ENCODE measurements around the gene STEAP4. TPM values are rescaled to one million over a fixed set of nuclear protein-coding genes. Genes with fewer than 3 reads are reported as not detected.
"Not testable (repeated sequence)": the region's sequence is repeated elsewhere in the genome, so short reads cannot be mapped to it uniquely, and the experiment has no call there.

The STEAP4 gene
- total and polyA plus RNA-seq, 7 experiments from 2014 or later, result 0.45 to 6.2 TPM; not detected in 5

GRCh38 chr7:88264987-88265386 is 41.7 kb downstream of the STEAP4 start:
- H3K9me3 ChIP-seq (ENCODE audit: control insufficient read depth in 2 of 3, low read length in 3 of 3); H3K4me1 ChIP-seq (ENCODE audit: control insufficient read depth in 2 of 2, insufficient read depth in 2 of 2, low read length in 2 of 2); H3K27ac Mint-ChIP-seq; H3K4me1 Mint-ChIP-seq; H3K36me3 Mint-ChIP-seq; intact Hi-C loops (cut with micrococcal nuclease); H3K27ac ChIP-seq (ENCODE audit: low read depth, low read length); POLR2A ChIA-PET; H3K27me3 ChIP-seq (ENCODE audit: control insufficient read depth in 2 of 2, insufficient read depth in 2 of 2, low read length in 2 of 2); H3K9me3 Mint-ChIP-seq; H3K4me3 Mint-ChIP-seq; H3K36me3 ChIP-seq (ENCODE audit: control insufficient read depth in 2 of 3, insufficient read depth in 3 of 3, low read length in 3 of 3); DNase-seq; H3K4me3 ChIP-seq (ENCODE audit: low read length); CTCF ChIA-PET; ATAC-seq: not testable (repeated sequence)
- H3K27me3 Mint-ChIP-seq, result peaks cover 0 to 21% (median 11%) of the 10 kb centered on the region in 5 donors

GRCh38 chr7:88262562-88262961 is 44.1 kb downstream of the STEAP4 start:
- Mint-ChIP-seq H3K4me1 (peaks cover 0 to 1% (median 0%) of the 10 kb centered on the region in 7 donors), H3K9me3 (peaks cover 0 to 4% (median 0%) of the 10 kb centered on the region in 11 donors), H3K27ac (no peak overlapping the region), H3K27me3 (peaks cover 0 to 33% (median 17%) of the 10 kb centered on the region in 5 donors), H3K4me3 (no peak overlapping the region), H3K36me3 (peaks cover 0 to 3% (median 0%) of the 10 kb centered on the region in 5 donors)
- POLR2A ChIA-PET, result no interaction called here
- Histone ChIP-seq H3K36me3 (ENCODE audit: control insufficient read depth in 2 of 3, insufficient read depth in 3 of 3, low read length in 3 of 3) (no peaks in the 10 kb centered on the region), H3K4me1 (ENCODE audit: control insufficient read depth in 2 of 2, insufficient read depth in 2 of 2, low read length in 2 of 2) (no peaks in the 10 kb centered on the region), H3K4me3 (ENCODE audit: low read length) (no peak overlapping the region), H3K27ac (ENCODE audit: low read depth, low read length) (no peak overlapping the region), H3K27me3 (ENCODE audit: control insufficient read depth in 2 of 2, insufficient read depth in 2 of 2, low read length in 2 of 2) (no peaks in the 10 kb centered on the region), H3K9me3 (ENCODE audit: control insufficient read depth in 2 of 3, low read length in 3 of 3) (no peaks in the 10 kb centered on the region)
- DNase-seq, result no peak
- intact Hi-C loops (cut with micrococcal nuclease), result no loop called here
- ATAC-seq, result no peak
- CTCF ChIA-PET, result interaction anchor here (0.6 kb wide), 1 partner anchor 375 kb away, joined by 3 read pairs; no protein-coding TSS in a partner anchor

GRCh38 chr7:88260719-88261118 is 46.0 kb downstream of the STEAP4 start:
- Mint-ChIP-seq H3K27me3 (peaks cover 0 to 38% (median 26%) of the 10 kb centered on the region in 5 donors), H3K9me3 (peaks cover 0 to 8% (median 0%) of the 10 kb centered on the region in 11 donors), H3K4me3 (no peak overlapping the region), H3K4me1 (peaks cover 0 to 1% (median 0%) of the 10 kb centered on the region in 7 donors), H3K27ac (no peak overlapping the region), H3K36me3 (no peaks in the 10 kb centered on the region)
- Histone ChIP-seq H3K36me3 (ENCODE audit: control insufficient read depth in 2 of 3, insufficient read depth in 3 of 3, low read length in 3 of 3) (no peaks in the 10 kb centered on the region), H3K4me1 (ENCODE audit: control insufficient read depth in 2 of 2, insufficient read depth in 2 of 2, low read length in 2 of 2) (no peaks in the 10 kb centered on the region), H3K4me3 (ENCODE audit: low read length) (no peak overlapping the region), H3K27ac (ENCODE audit: low read depth, low read length) (no peak overlapping the region), H3K9me3 (ENCODE audit: control insufficient read depth in 2 of 3, low read length in 3 of 3) (no peaks in the 10 kb centered on the region), H3K27me3 (ENCODE audit: control insufficient read depth in 2 of 2, insufficient read depth in 2 of 2, low read length in 2 of 2) (no peaks in the 10 kb centered on the region)
- ChIA-PET POLR2A (no interaction called here), CTCF (no interaction called here)
- ATAC-seq, result no peak
- DNase-seq, result no peak
- intact Hi-C loops (cut with micrococcal nuclease), result no loop called here

- Histone ChIP-seq H3K27ac (ENCODE audit: low read depth, low read length) (no peak overlapping the region), H3K27me3 (ENCODE audit: control insufficient read depth in 2 of 2, insufficient read depth in 2 of 2, low read length in 2 of 2) (no peaks in the 10 kb centered on the region), H3K9me3 (ENCODE audit: control insufficient read depth in 2 of 3, low read length in 3 of 3) (no peaks in the 10 kb centered on the region), H3K4me1 (ENCODE audit: control insufficient read depth in 2 of 2, insufficient read depth in 2 of 2, low read length in 2 of 2) (no peaks in the 10 kb centered on the region), H3K4me3 (ENCODE audit: low read length) (no peak overlapping the region), H3K36me3 (ENCODE audit: control insufficient read depth in 2 of 3, insufficient read depth in 3 of 3, low read length in 3 of 3) (no peaks in the 10 kb centered on the region)
- H3K4me3 Mint-ChIP-seq, result no peak overlapping the region
- ChIA-PET CTCF (no interaction called here), POLR2A (no interaction called here)
- peaks cover 0 to 1% (median 0%) of the 10 kb centered on the region in 7 donors for H3K4me1 Mint-ChIP-seq
- H3K36me3 Mint-ChIP-seq, result no peaks in the 10 kb centered on the region
- no peak for DNase-seq
- H3K9me3 Mint-ChIP-seq, result peaks cover 0 to 13% (median 3%) of the 10 kb centered on the region in 11 donors
- intact Hi-C loops (cut with micrococcal nuclease), result no loop called here
- no peak for ATAC-seq
- no peak overlapping the region for H3K27ac Mint-ChIP-seq
- peaks cover 0 to 35% (median 22%) of the 10 kb centered on the region in 5 donors for H3K27me3 Mint-ChIP-seq
Measured at GRCh38 chr7:88259656-88260380, 46.9 kb downstream of the STEAP4 start.

GRCh38 chr7:88258296-88258695 is 48.4 kb downstream of the STEAP4 start:
- H3K4me3 ChIP-seq (ENCODE audit: low read length); H3K27ac Mint-ChIP-seq; H3K4me1 ChIP-seq (ENCODE audit: control insufficient read depth in 2 of 2, insufficient read depth in 2 of 2, low read length in 2 of 2); intact Hi-C loops (cut with micrococcal nuclease); H3K4me3 Mint-ChIP-seq; DNase-seq; H3K36me3 ChIP-seq (ENCODE audit: control insufficient read depth in 2 of 3, insufficient read depth in 3 of 3, low read length in 3 of 3); POLR2A ChIA-PET; CTCF ChIA-PET; ATAC-seq; H3K36me3 Mint-ChIP-seq; H3K4me1 Mint-ChIP-seq; H3K27ac ChIP-seq (ENCODE audit: low read depth, low read length); H3K27me3 ChIP-seq (ENCODE audit: control insufficient read depth in 2 of 2, insufficient read depth in 2 of 2, low read length in 2 of 2): not testable (repeated sequence)
- peaks cover 7 to 29% (median 14%) of the 10 kb centered on the region in 11 donors for H3K9me3 Mint-ChIP-seq
- peaks cover 0 to 13% (median 0%) of the 10 kb centered on the region in 3 experiments for H3K9me3 ChIP-seq (ENCODE audit: control insufficient read depth in 2 of 3, low read length in 3 of 3)
- H3K27me3 Mint-ChIP-seq, result peaks cover 0 to 32% (median 23%) of the 10 kb centered on the region in 5 donors

- peaks cover 0 to under 1% (median 0%) of the 10 kb centered on the region in 7 donors for H3K4me1 Mint-ChIP-seq
- Histone ChIP-seq H3K4me1 (ENCODE audit: control insufficient read depth in 2 of 2, insufficient read depth in 2 of 2, low read length in 2 of 2) (no peaks in the 10 kb centered on the region), H3K27me3 (ENCODE audit: control insufficient read depth in 2 of 2, insufficient read depth in 2 of 2, low read length in 2 of 2) (no peaks in the 10 kb centered on the region), H3K9me3 (ENCODE audit: control insufficient read depth in 2 of 3, low read length in 3 of 3) (peaks cover 0 to 13% (median 0%) of the 10 kb centered on the region in 3 experiments), H3K36me3 (ENCODE audit: control insufficient read depth in 2 of 3, insufficient read depth in 3 of 3, low read length in 3 of 3) (no peaks in the 10 kb centered on the region), H3K4me3 (ENCODE audit: low read length) (no peak overlapping the region), H3K27ac (ENCODE audit: low read depth, low read length) (no peak overlapping the region)
- H3K27me3 Mint-ChIP-seq, result peaks cover 0 to 27% (median 20%) of the 10 kb centered on the region in 5 donors
- H3K4me3 Mint-ChIP-seq, result no peak overlapping the region
- no peak for ATAC-seq
- intact Hi-C loops (cut with micrococcal nuclease), result no loop called here
- CTCF ChIA-PET, result no interaction called here
- no peak for DNase-seq
- H3K36me3 Mint-ChIP-seq, result peaks cover 0 to 5% (median 0%) of the 10 kb centered on the region in 5 donors
- peaks cover 7 to 32% (median 16%) of the 10 kb centered on the region in 11 donors for H3K9me3 Mint-ChIP-seq
- POLR2A ChIA-PET, result no interaction called here
- H3K27ac Mint-ChIP-seq, result no peak overlapping the region
Measured at GRCh38 chr7:88256906-88257305, 49.8 kb downstream of the STEAP4 start.

Measured in naive thymus-derived CD4-positive, alpha-beta T cell (primary cell).